NCI-H1417 treated with DMSO at 0.1 percent for 48 hours (cell line): ENCODE results near the gene HTRA3.

Experiments
- DNase-seq: peaks from one replicate; lab custom pipeline; 2025; lab: John Stamatoyannopoulos, UW

The HTRA3 gene

GRCh38 chr4:8234715-8235114 is 34.8 kb upstream of the HTRA3 start:
- DNase-seq: no peak

- DNase-seq: no peak
Observed at GRCh38 chr4:8235224-8235623, 34.3 kb upstream of the HTRA3 start.

GRCh38 chr4:8235686-8236085 is 33.9 kb upstream of the HTRA3 start:
- DNase-seq: no peak

GRCh38 chr4:8236106-8236919 is 33.2 kb upstream of the HTRA3 start:
- DNase-seq: no peak

GRCh38 chr4:8236920-8237195 is 32.7 kb upstream of the HTRA3 start:
- no peak for DNase-seq

- no peak for DNase-seq
Observed at GRCh38 chr4:8237256-8237989, 32.1 kb upstream of the HTRA3 start.

GRCh38 chr4:8238036-8238511 is 31.5 kb upstream of the HTRA3 start:
- no peak for DNase-seq

GRCh38 chr4:8238515-8239053 is 31.0 kb upstream of the HTRA3 start:
- no peak for DNase-seq

GRCh38 chr4:8239226-8239625 is 30.3 kb upstream of the HTRA3 start:
- DNase-seq: no peak

GRCh38 chr4:8239661-8240060 is 29.9 kb upstream of the HTRA3 start:
- DNase-seq: no peak

- DNase-seq: no peak
Observed at GRCh38 chr4:8240211-8241041, 29.1 kb upstream of the HTRA3 start.

- no peak for DNase-seq
Observed at GRCh38 chr4:8241211-8241779, 28.3 kb upstream of the HTRA3 start.

GRCh38 chr4:8241895-8242696 is 27.5 kb upstream of the HTRA3 start:
- no peak for DNase-seq

GRCh38 chr4:8242782-8243560 is 26.6 kb upstream of the HTRA3 start:
- DNase-seq: no peak

- DNase-seq: no peak
Observed at GRCh38 chr4:8244001-8244757, 25.4 kb upstream of the HTRA3 start.

- DNase-seq: no peak
Observed at GRCh38 chr4:8244931-8245460, 24.6 kb upstream of the HTRA3 start.

GRCh38 chr4:8245884-8246833 is 23.4 kb upstream of the HTRA3 start:
- no peak for DNase-seq
